IPS DF 19.7 (cell line): ENCODE data around the gene PLAU.
"Not testable (repeated sequence)": the region's sequence is repeated elsewhere in the genome, so short reads cannot be mapped to it uniquely, and the experiment has no call there.

Experiments used
- DNase-seq: peaks from one replicate; pipeline ENCODE4 v3.0.0-alpha.2; 2013; ENCODE audit warnings: low read depth, low spot score

PLAU gene

DNA sequence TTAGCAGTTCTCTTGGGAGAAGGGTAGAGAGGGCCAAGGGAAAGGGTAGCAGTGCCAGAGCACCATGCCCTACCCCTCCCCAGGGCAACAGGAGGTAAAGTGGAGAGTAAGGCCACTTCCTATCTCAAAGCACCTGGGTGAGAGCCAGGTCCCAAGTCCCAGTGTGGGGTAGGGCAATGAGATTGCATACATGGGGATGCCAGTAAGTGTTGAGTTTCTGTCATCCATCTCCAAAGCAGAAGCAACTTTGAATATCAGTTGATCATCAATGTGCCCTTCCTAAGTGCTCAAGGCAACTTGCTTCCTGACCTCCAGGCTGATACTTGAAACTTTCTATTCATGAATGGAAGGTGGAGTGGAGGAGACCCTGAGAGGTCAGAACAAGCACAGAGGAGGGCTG is 34.4 kb upstream of the PLAU start:
- DNase-seq = no peak

DNA sequence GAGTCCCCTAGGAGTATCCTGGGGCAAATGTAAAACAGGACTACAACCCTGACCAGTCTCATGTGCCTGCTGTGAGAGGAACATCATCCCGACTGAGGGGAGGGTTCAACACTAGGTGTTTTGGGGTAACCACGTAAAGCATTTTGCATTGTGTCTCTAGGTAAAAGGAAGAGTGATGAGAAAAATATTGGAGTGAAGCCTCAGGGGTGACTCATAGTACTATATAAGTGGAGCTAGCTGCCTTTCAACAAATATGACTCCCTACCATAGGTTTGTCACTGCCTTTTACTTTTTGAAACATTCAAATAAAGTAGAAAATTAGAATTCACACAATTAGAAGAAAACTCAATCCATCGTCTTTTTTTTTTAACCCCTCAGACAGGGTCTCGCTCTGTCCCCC is 34.0 kb upstream of the PLAU start:
- no peak for DNase-seq

DNA sequence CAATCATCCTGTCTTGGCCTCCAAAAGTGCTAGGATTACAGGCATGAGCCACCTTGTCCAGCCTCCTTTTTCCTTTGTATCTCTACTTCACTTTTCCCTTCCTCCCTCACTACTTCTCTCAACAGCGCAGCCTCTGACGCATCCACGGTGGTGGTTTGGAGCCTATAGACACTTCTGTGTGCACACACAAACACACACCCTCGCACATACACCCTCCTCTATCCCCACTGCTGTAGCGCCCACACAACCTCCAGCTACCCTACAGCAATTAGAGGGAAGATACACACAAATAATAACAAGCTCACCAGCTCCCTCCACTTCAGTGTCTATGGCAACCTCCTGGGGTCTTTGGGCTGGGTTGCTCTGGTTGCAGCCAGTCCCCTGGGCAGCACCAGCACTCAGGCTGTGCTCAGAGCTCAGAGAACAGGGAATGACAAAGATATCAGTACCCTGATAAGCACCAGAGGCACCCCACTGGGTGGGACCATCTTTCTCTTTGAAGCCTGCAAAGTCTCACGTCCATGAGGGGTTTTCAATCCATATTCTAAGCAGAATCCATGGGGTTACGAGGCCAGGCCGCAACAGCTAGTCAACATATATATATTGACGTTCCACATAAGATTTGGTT is 33.3 kb upstream of the PLAU start:
- no peak for DNase-seq

DNA sequence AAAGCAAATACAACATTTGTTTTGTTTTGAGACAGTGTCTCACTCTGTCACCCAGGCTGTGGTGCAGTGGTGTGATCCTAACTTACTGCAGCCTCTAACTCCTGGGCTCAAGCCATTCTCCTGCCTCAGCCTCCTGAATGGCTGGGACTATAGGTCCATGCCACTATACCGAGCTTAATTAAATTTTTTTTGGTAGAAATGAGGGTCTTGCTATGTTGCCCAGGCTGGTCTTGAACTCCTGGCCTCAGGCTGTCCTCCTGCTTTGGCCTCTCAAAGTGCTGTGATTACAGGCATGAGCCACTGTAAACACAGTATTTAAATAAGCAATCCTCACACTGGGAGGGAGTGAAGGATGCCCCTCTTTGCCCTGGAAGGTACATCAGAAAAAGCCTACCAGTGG is 32.6 kb upstream of the PLAU start:
- DNase-seq = no peak

DNA sequence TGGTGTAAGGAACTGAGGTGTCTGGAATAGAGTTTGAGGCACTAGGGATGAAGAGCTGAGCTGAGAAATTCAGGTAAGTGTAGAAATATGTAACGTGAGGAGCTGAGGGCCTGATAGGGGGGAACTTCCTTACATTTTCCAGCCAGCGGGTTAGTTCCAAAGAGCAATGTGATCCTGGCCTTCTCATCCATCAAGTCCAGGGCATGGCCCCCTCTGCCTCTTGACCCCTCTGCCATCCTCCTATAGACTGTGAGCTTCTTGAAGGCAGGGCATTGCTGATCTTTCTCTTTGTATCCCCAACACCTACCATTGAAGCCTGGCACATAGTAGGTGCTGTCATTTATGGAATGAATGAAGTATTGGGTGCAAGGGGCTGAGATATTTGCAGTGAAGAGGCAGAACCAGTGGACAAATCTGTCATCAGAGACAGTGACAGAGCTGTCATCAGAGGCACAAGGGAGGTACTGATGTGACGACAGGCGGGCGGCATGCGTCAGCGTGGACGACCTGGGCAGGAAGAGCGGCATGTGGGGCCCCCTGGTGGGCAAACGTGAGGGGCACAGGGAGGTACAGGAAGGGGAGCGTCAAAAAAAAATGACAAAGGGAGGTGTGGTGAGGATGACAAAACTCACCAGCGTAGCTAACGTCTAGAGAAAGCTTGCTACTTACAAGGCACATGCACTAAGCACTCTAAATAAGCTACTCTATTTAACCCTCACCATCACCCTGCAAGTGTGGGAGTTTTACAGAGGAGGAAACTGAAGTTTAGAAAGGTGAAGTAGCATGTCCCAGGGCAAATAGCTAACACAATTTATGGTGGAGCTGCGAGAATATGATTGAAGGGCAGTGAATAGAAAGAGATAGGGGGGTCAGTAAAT is 31.4 kb upstream of the PLAU start:
- no peak for DNase-seq

DNA sequence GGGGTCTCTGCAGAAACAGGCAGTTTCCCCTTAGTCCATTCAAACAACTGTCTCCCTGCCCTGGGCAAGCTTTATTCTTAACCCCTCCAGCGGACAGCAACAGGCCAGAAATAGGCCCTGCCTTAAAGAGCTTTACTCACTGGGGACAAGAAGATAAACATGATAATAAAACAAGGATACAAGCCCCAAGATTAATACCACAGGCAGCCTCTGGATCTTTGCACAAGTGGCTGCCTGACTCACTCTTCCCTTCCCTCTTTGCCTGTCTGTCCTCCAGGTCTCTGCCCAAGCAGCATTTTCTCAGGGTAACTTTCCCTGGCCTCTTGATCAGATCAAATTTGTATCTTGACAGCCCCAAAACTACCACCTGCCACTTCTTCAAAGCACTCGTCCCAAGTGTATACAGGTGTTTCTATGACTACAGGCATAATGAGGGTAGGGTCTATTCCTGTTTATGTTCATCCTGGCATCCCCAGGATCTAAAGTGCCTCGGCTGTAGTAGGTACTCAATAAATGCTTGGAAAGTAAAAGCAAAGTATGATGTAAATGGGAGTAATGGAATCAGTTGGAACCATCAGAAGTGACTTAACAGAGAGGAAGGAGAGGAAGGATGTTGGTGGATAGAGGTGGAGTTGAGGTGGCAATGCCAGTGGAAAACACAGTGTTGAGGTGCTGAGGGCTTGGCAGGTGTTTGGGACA is 29.6 kb upstream of the PLAU start:
- DNase-seq = no peak

DNA sequence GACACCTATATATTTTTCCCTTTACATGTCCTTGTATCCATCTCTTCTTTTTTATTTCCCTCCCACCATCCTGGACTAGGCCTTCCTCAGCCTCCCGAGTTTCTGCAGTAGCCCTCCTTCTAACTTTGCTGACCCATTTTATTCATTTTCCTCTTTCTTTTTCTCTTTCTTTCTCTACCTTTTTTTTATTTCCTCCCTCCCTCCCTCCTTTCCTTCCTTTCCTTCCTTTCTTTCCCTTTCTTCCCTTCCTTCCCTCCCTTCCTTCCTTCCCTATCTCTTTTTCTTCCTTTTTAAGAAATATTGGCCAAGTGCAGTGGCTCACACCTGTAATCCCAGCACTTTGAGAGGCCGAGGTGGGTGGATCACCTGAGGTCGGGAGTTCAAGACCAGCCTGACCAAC is 26.9 kb upstream of the PLAU start:
- no peak for DNase-seq

DNA sequence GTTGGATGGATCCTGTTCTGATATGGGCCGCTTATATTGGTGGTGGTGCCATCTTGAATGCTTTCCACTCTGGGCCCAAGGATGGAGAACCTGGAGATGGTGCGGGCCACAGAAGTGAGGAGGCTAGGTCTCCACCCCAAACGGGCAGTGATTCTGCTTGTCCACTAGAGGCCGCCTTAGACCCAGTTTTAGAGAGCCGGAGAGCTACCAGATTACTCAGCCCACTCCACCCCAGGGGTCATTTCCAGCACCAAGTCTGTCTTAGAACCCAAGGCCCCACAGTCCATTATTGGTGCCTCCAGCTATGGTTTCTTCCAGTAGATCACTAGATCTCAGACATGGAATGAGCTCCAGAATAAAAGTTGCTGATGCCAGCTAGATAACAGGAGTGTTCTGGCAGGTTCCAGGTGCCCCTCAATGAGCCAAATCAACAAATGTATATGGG is 24.8 kb upstream of the PLAU start:
- no peak for DNase-seq

DNA sequence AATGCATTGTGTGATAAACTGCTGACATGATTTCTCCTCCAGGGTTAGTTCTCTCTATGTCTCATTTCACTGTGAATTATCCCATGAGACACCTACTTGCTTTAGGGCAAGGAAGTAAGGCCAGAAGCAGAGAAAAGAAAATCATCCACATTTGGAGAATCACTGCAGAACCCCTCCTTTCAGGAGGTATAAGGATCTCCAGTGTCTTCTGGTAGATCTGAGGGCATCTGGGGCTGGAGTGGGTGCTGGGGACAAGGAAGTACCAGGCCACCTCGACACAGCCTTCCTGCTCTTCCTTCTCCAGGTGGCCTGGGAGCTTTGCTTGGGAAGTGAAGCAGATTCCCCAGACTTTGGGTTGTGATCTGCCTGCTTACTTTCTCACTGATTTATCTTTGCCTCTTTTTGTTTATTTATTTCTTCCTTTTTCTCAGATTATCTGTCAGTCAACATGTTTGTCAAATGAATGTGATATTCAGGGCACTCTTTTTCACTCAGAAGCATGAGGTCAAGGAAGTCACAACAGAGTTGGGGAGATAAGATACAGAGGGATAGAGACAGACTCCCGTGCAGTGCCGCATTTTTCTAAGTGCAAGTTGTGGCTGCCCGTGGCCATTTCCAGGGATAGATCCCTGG is 24.2 kb upstream of the PLAU start:
- no peak for DNase-seq

DNA sequence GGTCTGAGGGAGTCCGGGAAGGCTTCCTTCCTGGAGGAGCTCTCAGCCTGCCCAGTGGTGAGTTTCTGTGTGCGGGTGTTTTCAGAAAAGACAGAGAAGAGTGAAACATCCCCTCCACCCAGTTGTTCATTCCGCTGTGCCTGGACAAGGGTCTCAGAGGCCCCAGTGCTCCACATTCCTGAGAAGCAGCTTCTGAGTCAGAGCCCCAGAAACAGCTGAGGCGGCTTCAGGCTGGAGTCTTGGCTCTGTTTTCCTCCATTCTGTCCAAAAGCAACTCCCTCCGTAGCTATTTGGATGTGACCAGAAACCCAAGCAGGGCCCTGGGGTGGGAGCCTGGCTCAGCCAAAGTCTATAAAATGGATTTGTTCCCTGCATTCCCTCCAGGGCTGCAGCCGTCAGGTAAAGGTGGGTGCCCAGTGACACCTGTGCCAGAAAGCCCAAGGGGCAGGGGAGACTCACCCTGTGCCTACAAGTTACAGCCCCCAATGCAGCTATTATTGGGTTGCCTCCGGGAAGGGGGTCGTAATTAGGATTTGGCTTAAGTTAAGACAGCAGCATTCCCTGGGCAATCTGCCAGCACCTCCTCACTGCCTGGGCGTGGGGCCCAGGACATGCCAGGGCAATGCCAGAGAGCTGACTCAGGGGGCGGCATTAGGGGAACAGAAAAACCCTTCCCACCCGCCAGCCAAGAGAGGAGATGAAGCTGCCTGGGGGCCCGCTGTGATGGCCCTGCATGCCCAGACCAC is 23.5 kb upstream of the PLAU start:
- no peak for DNase-seq

DNA sequence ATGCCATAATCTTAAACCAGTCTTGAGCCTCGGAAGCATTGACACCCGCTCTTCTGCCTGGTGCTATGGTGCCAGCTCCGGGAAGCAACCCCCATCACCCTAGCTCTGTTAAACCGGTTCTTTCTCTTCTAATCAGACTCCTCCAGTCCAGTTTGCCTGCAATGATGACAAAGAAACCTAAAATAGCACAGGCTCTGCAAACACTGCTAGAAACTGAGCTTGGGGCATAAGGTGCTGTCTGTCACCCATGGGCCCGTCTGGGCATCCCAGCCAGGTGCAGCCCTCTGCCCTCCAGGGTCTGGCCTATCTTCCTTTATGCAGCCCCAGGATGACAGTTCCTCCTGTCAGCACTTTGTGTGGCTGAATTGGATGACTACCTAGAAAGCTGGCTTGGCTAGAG is 22.4 kb upstream of the PLAU start:
- no peak for DNase-seq

DNA sequence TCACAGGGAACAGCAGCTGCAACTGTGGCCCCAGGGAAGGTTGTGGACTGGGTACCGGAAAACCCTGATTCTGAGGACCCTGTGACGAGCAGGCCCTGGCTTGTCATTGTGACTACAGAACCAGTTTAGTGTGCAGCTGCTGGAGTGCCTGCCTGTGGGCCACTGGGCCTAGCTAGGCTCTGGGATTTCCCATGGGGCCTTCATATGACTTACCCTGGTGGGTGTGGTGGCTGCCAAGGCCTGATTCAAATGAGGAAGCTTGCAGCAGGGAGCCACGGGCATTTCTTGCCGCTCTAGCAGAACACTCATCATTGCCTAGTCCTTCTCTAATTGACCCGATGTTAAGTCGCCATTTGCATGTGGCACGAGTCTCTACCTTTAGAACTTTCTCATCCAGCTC is 21.9 kb upstream of the PLAU start:
- DNase-seq = no peak

DNA sequence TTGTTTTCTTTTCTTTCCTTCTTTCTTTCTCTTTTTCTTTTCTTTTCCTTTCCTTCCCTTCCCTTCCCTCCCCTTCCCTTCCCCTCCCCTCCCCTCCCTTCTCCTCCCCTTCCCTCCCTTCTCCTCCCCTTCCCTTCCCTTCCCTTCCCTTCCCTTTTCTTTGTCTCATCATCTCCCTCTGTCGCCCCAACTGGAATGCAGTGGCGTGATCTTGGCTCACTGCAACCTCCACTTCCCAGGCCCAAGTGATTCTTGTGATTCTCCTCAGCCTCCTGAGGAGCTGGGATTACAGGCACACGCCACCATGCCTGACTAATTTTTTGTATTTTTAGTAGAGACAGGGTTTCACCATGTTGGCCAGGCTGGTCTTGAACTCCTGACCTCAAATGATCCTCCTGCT is 21.5 kb upstream of the PLAU start:
- DNase-seq = not testable (repeated sequence)

DNA sequence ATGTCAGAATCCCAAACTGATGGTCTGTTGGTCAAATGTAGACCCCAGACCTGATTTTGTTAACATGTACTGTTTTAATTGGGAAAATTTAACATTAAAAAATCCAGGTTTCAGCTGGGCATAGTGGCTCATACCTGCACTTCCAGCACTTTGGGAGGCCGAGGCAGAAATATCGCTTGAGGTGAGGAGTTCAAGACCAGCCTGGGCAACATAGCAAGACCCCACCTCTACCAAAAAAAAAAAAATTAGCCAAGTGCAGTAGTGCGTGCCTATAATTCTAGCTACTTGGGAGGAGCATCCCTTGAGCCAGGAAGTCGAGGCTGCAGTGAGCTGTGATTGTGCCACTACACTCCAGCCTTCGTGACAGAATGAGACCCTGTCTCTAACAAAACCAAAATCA is 20.7 kb upstream of the PLAU start:
- DNase-seq = no peak

DNA sequence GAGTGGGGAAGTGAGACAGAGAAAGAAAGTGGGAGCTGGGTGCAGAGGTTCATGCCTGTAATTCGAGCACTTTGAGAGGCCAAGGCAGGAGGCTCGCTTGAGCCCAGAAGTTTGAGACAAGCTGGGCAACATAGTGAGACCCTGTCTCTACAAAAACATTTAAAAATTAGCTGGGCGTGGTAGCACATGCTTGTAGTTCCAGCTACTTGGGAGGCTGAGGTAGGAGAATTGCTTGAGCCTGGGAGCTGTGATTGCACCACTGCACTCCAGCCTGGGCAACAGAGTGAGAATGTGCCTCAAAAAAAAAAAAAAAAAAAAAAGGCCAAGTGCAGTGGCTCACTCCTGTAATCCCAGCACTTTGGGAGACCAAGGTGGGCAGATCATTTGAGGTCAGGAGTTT is 20.1 kb upstream of the PLAU start:
- not testable (repeated sequence) for DNase-seq

DNA sequence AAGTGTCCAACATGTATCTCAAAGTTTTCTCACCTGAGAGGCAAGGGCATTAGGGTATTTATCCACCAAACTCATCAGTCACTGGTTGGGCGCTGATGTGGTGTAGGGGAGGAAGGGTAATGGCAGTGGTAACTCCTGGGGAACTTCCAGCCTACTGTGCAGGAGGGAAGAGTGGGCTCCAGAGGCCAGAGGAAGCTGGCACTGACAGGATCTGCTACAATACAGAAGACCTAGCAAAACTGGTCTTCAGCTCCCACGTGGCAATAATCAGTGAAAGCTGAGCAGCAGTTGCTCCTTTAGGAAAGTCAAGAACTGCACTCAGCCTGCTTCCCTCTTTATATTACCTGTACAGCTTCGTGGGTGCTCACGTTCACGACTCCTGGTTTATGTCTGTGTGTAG is 19.4 kb upstream of the PLAU start:
- DNase-seq = no peak

DNA sequence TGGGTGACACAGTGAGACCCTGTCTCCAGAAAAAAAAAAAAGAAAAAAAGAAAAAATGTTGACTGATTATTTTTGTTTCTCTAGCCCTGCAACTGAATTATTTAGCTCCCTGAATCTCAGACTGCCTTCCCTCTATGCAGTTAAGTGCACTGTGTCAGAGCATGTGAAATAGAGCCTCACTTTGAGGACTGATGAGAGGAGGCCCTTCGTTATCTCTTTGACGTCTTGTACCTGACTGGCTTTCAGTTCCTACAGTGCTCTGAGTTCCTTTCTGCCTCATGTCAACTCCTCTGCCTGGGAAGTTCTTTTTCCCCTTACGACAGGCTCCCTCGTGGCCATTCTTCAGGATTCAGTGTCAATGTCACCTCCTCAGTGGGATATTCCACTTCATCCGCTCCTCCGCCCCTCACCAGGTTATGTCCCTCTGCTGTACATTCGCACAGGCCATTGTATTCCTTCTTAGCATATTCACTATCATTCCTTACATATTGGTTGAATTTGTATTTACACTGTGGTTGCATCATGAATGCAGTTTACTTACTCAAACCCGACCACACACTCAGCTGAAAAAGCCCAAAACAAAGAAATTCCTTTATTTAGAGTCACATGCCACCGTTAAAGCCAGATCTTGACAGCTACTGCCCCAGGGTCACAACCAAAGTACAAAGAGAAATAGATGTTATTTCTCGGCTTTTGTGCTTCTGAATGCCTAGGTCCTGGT is 18.5 kb upstream of the PLAU start:
- no peak for DNase-seq

DNA sequence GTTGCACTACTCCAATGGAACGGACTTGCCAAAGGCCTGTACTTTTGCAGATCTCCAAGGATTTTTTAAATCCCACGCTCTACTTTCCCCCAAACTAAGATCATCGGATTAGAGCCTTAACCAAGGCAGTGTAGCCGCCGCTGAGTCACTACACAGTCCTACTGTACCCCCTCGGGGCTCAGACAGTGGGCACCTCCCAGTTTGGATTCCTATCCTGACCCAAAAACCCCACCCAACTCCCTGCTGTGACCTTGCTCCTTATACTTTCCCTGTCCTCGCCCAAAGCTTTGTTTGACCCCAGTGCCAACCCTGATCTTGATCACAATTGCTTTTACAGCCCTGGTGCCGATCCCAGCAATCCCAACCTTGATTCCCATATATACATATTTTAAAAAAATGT is 17.5 kb upstream of the PLAU start:
- no peak for DNase-seq

DNA sequence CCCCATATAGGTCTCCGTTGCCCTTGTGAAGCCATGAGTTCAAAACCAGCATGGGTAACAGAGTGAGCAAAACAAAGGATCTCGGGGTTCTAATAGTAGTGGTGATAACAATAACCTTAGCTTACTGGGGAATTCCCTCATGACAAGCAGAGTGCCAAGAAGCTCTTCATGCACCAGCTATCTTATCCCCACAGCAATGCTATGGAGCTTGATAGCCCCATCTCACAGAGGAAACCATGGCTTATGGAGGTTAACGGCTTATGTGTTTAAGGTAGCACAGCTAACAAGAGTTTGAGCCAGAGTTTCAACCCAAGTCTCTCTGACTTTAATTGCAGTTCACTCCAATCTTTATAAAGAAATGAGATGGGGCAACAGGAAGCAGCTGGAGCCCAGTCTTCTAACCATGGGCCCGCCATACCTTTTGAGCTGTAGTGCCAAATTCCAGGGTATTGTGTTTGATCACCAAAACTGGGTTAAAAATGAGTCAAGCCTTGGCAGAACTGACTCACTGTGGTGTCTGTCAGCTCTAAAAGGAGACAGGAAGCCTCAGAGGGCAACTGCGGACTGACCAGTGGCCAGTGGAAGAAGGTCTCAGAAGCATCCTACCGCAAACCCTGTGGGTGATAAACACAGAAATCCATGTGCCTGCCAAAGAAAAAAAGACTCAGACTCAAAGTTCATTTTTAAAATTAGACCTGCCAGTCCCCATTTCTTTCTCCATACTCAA is 16.5 kb upstream of the PLAU start:
- no peak for DNase-seq

DNA sequence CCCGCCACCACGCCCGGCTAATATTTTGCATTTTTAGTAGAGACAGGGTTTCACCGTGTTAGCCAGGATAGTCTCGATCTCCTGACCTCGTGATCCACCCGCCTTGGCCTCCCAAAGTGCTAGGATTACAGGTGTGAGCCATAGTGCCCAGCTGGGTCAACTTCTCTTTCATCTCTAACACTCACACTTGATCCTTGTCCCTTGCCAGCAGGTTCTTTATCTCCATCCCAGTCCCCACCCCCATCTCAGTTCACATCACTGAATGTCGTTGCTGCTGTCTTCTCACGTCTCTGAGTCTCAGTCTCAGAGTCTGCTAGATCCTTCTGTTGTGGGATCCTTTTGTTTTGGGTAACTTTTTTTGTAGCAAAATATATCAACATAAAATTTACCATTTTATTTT is 15.6 kb upstream of the PLAU start:
- DNase-seq = not testable (repeated sequence)
